ENCODE data around the gene ERGIC1. TPM values are rescaled to one million over a fixed set of nuclear protein-coding genes. Genes with fewer than 3 reads are reported as not detected.

The ERGIC1 gene
- total and polyA plus RNA-seq, 2 experiments from 2014 or later = 25.2 to 92.2 TPM

GRCh38 chr5:172894767-172895388, 60.8 kb downstream of the ERGIC1 start:
- Histone ChIP-seq H3K4me3 (no peak overlapping the region), H3K36me3 (ENCODE audit: insufficient read depth) (no peaks in the 10 kb centered on the region), H3K4me2 (no peak overlapping the region), H3K4me1 (ENCODE audit: insufficient read depth) (no peaks in the 10 kb centered on the region), H3K9me2 (ENCODE audit: insufficient read depth) (no peaks in the 10 kb centered on the region), H3F3A (replicated peaks; ENCODE audit: low read depth) (no peaks in the 10 kb centered on the region), H4K20me1 (replicated peaks; ENCODE audit: insufficient read depth) (peaks cover 8% of the 10 kb centered on the region; the same call in 1 of the 2 replicates), H3K27me3 (ENCODE audit: insufficient read depth) (no peaks in the 10 kb centered on the region), H2AFZ (no peak overlapping the region), H3K79me2 (replicated peaks; ENCODE audit: insufficient read depth) (no peaks in the 10 kb centered on the region), H3K27ac (ENCODE audit: low read depth) (no peak overlapping the region)
- H3K36me3 Mint-ChIP-seq (ENCODE audit: low read depth) = peaks cover 43% of the 10 kb centered on the region
- no peak overlapping the region for H3K4me3 Mint-ChIP-seq
- DNase-seq (ENCODE audit: low spot score) = no peak
- H3K9me3 Mint-ChIP-seq = no peaks in the 10 kb centered on the region
- peaks cover 8% of the 10 kb centered on the region for H3K27me3 Mint-ChIP-seq (ENCODE audit: insufficient read depth, low read depth, poor library complexity)
- no peak overlapping the region for H3K27ac Mint-ChIP-seq
- no peak for TF ChIP-seq STAT1 (IDR thresholded peaks at IDR 0.05; ENCODE audit: unreplicated experiment)
- TF ChIP-seq NANOG (IDR thresholded peaks at IDR 0.05; ENCODE audit: borderline replicate concordance) = no peak
- TF ChIP-seq CREB1 (CRISPR knock-in tag; IDR thresholded peaks at IDR 0.05; ENCODE audit: low read depth) = no peak
- TF ChIP-seq ZNF462 (CRISPR knock-in tag; IDR thresholded peaks at IDR 0.05) = no peak
- TF ChIP-seq EZH2phosphoT487 (IDR thresholded peaks at IDR 0.05; ENCODE audit: unreplicated experiment) = no peak
- TF ChIP-seq JUNB (IDR thresholded peaks at IDR 0.05; ENCODE audit: unreplicated experiment) = no peak
- TF ChIP-seq CTCF (conservative IDR thresholded peaks at IDR 0.05; ENCODE audit: low read depth in 2 of 2) = no peak
- ATAC-seq = no peak
- H3K4me1 Mint-ChIP-seq = no peaks in the 10 kb centered on the region
